ENCODE data around the gene SLC2A5.

The SLC2A5 gene

GRCh38 chr1:9048551-9048950 lies 20.9 kb downstream of the SLC2A5 start:
- no peak overlapping the region for H3K4me3 ChIP-seq (replicated peaks; ENCODE audit: insufficient read depth, low read length)
- H3K27me3 ChIP-seq (ENCODE audit: insufficient read depth, poor library complexity, severe bottlenecking), result no peaks in the 10 kb centered on the region
- TF ChIP-seq GABPA (IDR thresholded peaks at IDR 0.05; ENCODE audit: low read depth) (no peak), CTCF (IDR thresholded peaks at IDR 0.05; ENCODE audit: insufficient read depth, low read length) (no peak), POLR2AphosphoS5 (IDR thresholded peaks at IDR 0.05; ENCODE audit: low read depth) (no peak), SPI1 (IDR thresholded peaks at IDR 0.05; ENCODE audit: borderline replicate concordance, low read depth) (no peak), REST (IDR thresholded peaks at IDR 0.05; ENCODE audit: insufficient replicate concordance, low read depth) (no peak)
- no peak overlapping the region for H3K27ac ChIP-seq (replicated peaks)
- no peak for DNase-seq (ENCODE audit: low read depth in 1 of 2, low spot score in 1 of 2)

GRCh38 chr1:9047019-9047418 lies 22.4 kb downstream of the SLC2A5 start:
- TF ChIP-seq POLR2AphosphoS5 (IDR thresholded peaks at IDR 0.05; ENCODE audit: low read depth), result no peak
- no peak for TF ChIP-seq GABPA (IDR thresholded peaks at IDR 0.05; ENCODE audit: low read depth)
- TF ChIP-seq CTCF (IDR thresholded peaks at IDR 0.05; ENCODE audit: insufficient read depth, low read length), result no peak
- no peak for TF ChIP-seq SPI1 (IDR thresholded peaks at IDR 0.05; ENCODE audit: borderline replicate concordance, low read depth)
- TF ChIP-seq REST (IDR thresholded peaks at IDR 0.05; ENCODE audit: insufficient replicate concordance, low read depth), result no peak
- Histone ChIP-seq H3K27me3 (ENCODE audit: insufficient read depth, poor library complexity, severe bottlenecking) (no peaks in the 10 kb centered on the region), H3K27ac (replicated peaks) (no peak overlapping the region), H3K4me3 (replicated peaks; ENCODE audit: insufficient read depth, low read length) (no peak overlapping the region)
- DNase-seq (ENCODE audit: low read depth in 1 of 2, low spot score in 1 of 2), result no peak

- no peaks in the 10 kb centered on the region for H3K27me3 ChIP-seq (ENCODE audit: insufficient read depth, poor library complexity, severe bottlenecking)
- H3K4me3 ChIP-seq (replicated peaks; ENCODE audit: insufficient read depth, low read length), result no peak overlapping the region
- DNase-seq (ENCODE audit: low read depth in 1 of 2, low spot score in 1 of 2), result no peak
- TF ChIP-seq SPI1 (IDR thresholded peaks at IDR 0.05; ENCODE audit: borderline replicate concordance, low read depth) (no peak), REST (IDR thresholded peaks at IDR 0.05; ENCODE audit: insufficient replicate concordance, low read depth) (no peak), CTCF (IDR thresholded peaks at IDR 0.05; ENCODE audit: insufficient read depth, low read length) (no peak), POLR2AphosphoS5 (IDR thresholded peaks at IDR 0.05; ENCODE audit: low read depth) (no peak), GABPA (IDR thresholded peaks at IDR 0.05; ENCODE audit: low read depth) (no peak)
- no peak overlapping the region for H3K27ac ChIP-seq (replicated peaks)
These were observed 23.4 kb downstream of the SLC2A5 start for GRCh38 chr1:9045861-9046510.

All from HL-60 (cell line).